SKM-1 treated with dmso at 0.1 percent for 144 hours (cell line): ENCODE measurements around the gene ODAD2.
"Not testable (repeated sequence)": the region's sequence is repeated elsewhere in the genome, so short reads cannot be mapped to it uniquely, and the experiment has no call there.

ENCODE experiments used
- DNase-seq: peaks from one replicate; lab custom pipeline; 2025; ENCODE audit not compliant: unreplicated experiment; lab: John Stamatoyannopoulos, UW

The ODAD2 gene, protein sequence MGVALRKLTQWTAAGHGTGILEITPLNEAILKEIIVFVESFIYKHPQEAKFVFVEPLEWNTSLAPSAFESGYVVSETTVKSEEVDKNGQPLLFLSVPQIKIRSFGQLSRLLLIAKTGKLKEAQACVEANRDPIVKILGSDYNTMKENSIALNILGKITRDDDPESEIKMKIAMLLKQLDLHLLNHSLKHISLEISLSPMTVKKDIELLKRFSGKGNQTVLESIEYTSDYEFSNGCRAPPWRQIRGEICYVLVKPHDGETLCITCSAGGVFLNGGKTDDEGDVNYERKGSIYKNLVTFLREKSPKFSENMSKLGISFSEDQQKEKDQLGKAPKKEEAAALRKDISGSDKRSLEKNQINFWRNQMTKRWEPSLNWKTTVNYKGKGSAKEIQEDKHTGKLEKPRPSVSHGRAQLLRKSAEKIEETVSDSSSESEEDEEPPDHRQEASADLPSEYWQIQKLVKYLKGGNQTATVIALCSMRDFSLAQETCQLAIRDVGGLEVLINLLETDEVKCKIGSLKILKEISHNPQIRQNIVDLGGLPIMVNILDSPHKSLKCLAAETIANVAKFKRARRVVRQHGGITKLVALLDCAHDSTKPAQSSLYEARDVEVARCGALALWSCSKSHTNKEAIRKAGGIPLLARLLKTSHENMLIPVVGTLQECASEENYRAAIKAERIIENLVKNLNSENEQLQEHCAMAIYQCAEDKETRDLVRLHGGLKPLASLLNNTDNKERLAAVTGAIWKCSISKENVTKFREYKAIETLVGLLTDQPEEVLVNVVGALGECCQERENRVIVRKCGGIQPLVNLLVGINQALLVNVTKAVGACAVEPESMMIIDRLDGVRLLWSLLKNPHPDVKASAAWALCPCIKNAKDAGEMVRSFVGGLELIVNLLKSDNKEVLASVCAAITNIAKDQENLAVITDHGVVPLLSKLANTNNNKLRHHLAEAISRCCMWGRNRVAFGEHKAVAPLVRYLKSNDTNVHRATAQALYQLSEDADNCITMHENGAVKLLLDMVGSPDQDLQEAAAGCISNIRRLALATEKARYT

DNA sequence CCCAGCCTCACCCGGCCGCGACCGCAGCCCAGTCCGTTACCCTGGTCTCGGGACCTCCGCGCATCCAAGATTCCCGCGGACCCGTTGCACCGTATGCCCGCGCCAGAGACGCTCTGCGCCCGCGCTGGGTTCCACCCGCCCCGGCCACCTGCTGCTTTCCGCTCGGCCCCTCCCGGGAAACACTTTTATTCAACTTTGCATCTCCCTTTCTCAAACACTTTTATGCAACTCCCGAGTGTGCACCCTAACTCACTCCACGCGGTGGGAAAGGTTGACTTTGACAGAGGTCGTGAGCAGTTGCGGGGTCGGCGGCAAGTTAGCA, at the start of gene ODAD2:
TSS of gene ODAD2 (minus strand) at position 126 of the 322 bp plus-strand sequence. CDS start 3,937 bp downstream, outside the sequence.
- DNase-seq = no peak

DNA sequence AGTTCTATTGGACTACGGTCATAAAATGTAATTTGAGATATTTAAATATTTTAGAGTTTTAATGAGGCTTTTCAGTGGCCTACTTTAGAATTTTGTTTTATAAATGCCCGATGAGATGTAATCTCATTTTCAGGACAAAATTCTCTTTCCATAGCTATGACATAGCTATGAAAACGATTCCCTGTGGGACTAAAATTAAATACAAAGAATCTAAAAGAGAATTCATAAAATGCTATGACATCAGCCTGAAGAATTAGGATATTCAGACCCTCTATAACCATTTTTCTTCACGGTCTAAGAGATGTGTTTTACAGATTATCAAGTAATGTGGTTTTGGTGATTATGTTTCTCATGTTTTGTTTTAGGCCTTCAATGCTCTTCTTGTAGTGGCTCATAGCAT, 48.2 kb upstream of the ODAD2 start:
- no peak for DNase-seq

DNA sequence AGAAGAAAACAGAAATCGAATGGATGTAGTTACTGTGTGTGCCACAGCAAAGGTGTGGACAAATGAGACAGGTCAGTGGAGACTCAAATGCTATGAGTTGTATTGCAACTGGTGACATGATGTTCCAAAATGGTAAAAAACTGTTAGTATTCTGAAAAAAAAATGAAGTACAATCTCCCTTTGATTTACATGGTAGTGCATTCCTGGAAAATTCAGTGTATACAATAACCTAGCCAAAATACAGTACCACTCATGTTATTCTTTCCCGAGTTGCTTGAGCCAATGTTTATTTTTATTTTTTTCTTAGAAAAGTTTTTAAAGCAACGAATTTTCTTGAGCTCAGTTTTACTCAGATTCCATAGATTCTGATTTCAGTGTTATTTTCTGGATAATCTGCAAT, 47.7 kb upstream of the ODAD2 start:
- DNase-seq = no peak

DNA sequence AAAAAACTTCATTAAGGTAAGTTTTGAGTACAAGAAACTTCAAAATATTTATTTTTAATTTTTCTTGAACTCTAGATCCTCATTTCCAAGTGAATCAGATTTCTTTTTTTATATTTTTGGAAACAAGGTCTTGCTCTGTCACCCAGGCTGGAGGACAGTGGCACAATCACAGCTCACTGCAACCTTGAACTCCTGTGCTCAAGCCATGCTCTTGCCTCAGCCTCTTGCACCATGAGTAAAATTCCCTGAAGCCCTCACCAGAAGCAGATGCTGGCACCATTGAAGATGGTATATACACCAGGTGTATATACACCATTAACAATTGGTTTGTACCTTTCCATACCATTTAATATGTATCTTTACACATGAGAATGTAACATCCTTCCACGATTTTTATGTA, 45.1 kb upstream of the ODAD2 start:
- DNase-seq = no peak

DNA sequence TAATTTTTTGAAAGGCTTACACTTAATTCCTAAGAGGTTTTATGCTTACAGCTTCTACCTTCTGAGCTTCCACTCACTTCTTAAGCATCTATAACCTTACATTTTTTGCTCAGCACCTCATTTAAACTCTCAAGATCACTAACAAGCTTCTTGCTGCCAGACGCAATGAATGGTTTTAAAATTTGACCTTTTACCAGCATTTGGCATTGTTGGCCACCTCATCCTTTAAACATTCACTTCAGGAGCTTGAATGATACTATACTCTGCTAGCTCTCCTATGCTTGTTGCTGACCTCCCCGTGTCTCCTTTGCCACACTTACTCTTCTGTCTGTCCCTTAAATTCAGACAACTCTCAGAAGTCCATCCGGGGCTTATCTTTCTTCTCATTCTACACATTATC, 37.7 kb upstream of the ODAD2 start:
- DNase-seq = no peak

DNA sequence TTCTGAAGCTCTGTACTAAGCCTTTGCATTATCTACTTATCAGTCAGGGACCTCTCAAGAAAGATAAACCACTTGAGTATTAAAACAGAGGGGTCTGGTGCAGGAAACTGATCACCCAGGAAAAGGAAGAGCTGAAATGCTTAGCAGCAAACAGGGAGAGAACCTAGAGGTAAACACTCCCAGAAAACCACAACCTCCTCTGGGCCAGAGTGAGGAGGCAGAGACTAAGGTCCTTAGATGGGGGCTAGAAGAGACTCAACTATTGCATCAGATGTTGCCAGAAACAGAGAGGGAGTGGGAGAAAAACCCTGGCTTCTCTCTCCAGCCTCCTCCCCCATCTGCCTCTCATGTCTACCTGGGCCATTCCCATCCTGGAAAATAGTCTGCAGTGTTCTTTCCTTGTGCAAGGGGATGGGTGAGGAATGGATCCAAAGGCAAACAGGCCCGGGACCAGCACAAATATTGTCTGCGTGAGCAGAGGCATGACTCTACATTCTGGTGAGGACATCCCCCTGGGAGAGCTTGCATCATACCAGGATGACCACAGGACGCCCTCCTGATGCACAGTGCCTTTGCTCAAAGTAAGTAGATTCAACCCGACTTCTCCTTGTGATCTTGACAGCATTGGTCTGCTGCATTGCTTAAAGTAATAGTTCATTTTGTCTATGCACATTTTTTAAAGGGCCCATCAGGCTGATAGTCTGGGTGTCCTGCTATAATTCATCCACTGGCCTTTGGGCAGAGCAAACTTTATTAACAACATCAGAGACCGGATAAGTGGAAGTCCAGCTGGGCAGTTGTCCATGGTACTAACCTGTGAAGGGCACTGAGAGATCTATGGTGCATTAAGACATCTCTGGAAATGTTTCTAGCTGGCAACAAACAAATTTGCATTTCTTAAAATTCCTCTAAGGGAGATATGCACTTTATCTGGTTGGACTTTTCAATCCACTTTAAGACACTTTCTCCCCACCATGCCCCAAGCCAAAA, 22.4 kb upstream of the ODAD2 start:
- no peak for DNase-seq

DNA sequence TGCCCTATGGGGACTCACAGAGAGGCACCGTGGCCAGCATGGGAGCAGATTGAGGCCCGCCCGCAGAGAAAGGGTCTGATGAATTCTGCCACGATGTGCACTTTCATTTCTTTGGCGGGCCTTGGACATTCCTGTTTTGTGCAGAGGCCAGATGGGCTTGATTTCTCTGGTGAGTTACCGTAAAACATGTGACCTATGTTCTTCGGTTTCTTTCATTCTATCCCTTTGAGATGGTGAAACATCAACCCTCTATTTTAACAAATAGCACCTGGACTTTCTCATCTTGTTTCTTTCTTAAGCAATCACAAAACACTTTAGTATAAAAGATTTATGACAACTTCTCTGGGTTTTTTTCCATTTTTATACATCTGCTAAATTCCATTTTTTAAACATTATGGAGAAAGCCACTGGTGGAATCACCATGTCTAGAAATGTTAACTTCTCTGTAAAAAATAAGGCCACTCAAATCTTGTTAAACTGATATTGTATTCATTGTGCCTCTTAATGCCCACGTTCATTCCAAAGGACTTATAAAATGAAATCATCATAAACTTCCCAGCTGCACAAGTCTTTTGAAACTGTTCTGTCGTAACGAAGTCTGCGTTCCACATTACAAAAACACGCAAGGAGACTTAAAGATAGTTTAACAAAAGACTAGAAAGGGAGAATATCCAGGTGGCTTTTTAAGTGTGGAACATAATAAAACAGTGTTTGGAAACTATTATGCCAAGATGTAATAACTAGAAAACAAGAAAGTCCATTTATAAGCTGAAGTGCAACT, 21.4 kb upstream of the ODAD2 start:
- no peak for DNase-seq

DNA sequence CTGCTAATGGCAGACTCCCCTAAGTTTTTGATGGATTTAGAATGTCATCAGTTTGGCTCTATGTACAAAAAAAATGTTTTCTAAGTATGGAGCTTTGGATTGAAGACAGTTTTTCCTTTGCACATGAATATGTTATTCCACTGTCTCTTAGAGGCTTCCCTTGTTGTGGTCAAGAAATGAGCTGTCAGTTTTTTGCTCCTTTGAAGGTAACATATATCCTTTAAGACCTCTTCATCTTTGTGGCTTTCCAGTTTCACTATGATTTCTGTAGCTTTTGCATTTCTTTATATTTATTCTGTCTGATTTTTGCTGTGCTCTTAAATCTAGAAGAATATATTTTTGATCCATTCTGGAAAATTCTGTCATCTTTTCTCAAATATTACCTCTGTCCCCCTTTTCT, 15.8 kb upstream of the ODAD2 start:
- no peak for DNase-seq

DNA sequence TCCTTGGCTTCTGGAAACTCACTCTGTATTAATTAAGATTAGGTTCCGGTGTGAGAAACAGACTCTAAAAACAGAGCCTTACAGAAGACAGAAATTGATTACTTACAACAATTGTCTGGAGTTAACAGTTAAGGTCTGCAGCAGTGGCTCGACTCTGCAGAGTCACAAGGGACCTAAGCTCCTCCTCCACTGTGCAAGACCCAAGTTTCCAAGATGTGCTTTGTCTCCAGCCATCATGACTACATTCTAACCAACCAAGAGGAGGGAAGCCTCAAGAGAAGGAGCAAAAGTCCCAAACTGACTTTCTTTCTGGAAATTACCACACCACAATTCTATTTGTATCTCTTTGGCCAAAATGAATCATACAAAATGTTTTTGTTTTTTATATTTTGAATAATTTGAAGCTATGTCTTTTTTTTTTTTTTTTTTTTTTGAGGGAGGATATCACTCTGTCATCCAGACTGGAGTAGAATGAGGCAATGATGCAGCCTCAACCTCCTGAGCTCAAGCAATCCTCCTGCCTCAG, 14.2 kb upstream of the ODAD2 start:
- DNase-seq = no peak

DNA sequence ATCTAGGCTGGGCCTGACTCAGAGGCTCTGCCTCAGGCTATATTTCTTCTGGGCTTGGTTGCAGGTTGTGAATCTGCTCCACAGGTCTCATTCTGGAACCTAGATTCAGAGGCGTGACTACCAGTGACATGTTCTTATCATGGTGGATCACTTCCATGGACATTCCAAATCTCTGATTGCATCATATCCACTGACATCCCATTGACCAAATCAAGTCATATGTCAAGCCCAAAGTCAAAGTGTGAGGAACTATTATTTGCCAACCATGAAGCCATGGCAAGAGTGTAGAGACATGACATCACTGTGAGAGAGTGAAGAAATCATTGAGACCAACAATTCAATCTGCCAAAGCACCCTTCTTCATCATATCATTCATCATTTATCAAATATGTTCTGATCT, 11.9 kb upstream of the ODAD2 start:
- DNase-seq = no peak

DNA sequence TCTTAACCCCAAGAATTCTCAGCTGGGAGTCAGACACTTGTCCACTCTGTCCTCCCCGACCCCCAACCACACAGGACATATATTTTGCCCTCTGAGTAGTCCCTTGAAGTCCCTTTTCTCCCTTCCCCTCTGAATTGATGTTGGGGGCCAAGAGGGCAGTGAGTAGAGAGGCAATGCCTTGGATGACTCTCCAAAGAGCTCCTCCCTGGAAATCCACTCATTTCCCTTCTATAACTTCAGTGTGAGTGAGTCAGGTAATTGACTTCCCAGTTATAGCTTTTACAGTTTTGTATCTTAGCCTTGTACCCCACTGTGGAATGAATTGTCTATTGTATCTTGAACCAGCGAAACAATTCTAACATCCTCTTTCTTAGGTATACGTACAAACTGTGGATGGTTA, 9.2 kb upstream of the ODAD2 start:
- DNase-seq = no peak

DNA sequence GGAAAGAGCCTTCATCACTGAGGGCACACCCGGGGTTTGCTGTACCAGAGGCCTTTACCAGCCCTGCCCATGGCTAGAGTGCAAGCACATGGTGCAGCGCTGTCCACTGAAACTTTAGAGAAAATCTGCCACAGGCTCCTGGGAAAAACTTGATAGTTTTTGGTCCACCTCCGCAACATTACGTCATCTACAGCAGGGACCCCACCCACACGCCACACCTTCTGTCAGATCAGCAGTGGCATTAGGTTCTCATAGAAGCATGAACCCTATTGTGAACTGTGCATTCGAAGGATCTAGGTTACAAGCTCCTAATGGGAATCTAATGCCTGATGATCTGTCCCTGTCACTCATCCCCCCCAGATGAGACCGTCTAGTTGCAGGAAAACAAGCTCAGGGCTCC, 2.5 kb upstream of the ODAD2 start:
- no peak for DNase-seq

DNA sequence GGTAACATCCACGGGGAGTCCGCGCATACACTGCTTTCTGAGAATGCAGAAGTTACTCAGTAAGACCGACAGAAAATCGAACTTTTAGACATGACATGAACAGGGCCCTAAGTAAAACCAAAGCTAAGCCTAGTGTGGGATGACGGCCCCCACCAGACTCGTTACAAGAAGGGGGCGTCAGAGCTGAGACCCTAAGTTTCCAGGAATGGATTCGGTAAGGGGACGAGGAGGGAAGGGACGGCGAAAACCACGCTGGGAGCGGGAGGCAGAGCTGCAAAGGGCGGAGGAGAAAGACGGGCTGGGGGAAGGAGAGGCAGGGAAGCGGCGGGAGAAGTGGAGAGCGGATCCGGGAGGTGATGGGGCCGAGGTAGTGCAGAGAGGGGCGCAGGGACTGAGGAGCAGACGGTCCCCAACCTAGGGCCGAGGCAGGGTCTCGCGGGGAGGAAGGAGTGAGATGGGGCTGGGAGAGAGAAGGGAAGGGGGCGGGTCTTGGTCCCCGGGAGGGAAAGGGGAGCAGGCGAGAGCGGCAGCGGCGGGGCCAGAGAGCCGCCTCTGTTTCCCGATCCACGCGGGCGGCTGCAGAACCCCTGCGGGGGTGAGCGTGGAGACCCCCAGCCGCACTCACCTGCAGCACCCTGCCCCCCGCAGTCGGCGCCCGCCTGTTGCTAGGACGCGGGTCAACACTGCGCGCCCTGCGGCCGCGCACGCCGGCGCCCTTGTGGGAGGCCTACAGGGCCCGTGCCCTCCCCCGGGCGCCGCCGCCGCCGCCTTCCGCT, 513 bp downstream of the ODAD2 start:
- DNase-seq = peak; percentile 13

DNA sequence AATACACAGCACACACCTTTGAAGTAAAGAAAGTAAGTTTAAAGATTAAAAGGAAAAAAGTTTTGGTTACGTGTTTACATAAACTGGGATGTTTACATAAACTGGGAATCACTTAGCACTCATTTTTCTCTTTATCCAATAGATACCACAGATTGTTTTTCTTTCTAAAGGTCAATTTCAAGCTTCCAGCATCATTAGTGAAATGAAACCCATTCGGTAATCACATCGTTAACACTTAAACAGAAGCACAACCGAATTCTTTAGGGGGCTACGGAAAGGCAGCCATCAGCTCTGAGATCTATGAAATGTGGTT, 1.1 kb downstream of the ODAD2 start:
- DNase-seq = no peak

DNA sequence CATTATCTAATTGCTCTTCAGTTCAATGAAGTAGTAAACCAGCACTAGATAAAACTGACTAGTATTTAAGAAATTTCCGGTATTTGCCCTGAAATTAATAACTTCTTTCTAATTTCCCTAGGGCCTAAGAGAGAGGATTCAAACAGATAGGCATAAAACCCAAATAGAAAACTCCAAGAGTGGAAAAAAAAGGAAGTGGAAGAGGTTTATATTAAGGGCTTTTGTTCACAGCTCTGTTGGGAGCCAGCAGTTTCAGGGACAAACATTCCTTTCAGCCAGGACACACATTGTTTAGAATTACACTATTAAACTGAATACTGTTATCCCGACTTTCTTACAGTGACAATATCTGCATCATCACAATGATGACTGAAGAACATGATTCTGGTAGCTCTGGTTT, 3.6 kb downstream of the ODAD2 start:
- DNase-seq = no peak

DNA sequence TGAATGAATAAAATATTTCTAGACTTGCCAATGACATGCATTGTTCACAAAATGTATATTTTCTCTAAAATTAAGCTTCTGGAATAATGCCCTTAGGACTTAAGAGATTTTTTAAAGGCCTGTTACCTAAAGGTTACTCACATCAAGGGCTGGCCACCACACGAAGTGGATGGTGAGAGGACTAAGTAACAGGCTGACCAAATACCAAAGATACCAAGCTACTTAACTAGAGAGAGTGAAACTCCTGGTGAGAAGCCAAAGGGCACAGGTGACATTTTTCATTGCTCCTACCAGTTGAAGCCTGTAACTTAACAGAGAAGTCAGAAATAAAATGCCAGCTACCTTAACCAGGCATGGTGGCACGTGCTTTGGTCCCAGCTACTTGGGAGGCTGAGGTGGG, 9.5 kb downstream of the ODAD2 start:
- not testable (repeated sequence) for DNase-seq

DNA sequence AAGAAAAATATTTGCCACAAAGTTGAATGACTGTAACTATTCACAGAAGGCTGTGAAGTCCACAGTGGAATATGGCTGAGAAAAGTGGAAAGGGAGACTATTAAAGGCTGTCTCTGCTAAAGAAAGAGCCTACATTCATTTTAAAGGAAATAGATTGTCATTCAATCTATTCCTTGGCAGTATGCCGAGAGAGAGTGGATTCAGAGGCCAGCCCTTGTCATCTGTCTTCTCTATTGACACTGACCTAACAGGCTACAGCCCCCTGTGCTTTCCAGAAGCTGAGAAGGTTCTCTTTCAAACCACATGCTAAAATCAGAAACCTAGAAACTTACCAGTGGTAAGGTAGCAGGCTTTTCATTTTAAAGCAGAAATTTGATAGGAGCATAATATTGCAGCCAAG, 12.1 kb downstream of the ODAD2 start:
- no peak for DNase-seq

DNA sequence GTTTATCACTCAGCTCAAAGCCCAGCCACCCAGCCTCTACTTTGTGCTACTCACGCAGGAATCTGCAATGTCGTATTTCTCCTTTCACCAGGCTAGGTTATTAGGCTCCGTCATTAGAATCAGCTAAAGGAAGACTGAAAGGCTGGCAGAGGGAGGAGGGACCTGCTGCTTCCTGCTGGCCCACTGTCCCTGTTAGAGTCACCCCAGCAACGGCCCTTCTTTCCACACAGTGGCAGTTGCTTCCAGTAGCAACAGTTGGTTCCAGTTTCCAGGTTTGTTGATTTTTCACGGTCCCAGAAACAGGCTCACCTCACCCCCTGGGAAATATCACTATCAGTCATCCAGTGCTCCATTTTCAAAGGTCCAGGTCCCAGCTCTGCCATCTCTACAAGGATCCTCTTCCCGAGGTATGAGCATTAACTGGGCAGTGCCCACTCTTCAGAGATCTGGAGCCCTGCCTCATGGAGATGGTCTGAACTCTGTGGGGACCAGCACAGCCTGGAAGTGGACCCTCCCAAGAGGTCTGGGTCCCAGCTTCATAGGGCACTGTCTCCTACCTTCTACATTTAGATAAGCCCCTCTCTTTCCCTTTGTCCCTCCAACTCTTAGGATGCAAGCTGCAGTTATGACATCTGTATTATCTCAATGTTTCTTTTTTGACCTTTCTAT, 15.9 kb downstream of the ODAD2 start:
- DNase-seq = no peak

DNA sequence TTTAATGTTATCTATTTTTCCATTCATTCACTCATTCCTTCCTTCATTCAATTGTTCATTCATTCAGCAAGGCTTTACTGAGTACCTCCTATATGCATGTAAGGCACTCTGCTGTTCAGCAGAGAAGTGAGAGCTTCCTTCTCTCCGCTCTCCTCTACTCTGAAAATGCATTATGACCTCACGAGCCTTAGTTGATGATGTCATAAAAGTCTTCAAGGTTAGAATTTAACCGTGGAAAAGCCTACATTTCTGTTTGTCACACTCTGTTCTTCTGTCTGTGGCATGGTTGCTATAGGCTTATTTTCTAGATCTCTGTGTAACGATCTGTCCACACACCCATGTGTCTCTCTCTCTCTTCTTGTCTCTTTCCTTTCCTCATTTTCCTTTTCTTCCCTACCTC, 17.1 kb downstream of the ODAD2 start:
- DNase-seq = no peak
